Measurements from ENCODE around the gene MYO7A. TPM values are rescaled to one million over a fixed set of nuclear protein-coding genes. Genes with fewer than 3 reads are reported as not detected.

Gene MYO7A
- total RNA-seq, 1 donor from 2014 or later: 0.82 TPM

DNA sequence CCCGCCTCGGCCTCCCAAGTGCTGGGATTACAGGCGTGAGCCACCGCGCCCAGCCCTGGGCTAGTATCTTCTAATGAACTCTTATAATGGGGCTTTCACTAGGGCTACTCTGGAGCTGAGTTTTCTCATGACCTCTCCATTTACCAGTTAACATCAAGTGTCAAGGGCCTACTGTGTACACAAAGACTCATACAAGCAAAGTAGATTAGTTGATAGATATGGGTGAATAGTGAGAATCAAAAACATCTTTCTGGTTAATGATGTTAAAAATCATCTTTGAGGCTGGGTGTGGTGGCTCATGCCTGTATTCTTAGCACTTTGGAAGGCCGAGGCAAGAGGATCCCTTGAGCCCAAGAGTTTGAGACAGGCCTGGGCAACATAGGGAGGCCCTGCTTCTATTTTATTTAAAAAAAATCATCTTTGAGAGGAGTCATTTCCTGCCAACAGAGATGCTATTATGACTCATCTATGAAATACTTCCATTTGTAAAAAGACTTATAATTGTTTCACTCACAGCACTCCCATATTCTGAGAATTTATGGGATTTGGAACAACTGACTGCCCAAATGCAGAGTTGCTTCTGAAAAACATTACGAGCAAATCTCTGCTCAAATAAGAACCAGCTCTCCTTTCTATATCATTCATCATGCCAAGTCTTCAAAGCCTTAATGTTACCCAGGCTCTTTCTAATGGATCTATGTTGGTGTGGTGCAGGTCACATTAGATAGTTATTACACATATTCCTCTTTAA is 116.4 kb downstream of the MYO7A start:
- FAIRE-seq (no peak), DNase-seq (ENCODE audit: low spot score in 2 of 2) (no peak)

DNA sequence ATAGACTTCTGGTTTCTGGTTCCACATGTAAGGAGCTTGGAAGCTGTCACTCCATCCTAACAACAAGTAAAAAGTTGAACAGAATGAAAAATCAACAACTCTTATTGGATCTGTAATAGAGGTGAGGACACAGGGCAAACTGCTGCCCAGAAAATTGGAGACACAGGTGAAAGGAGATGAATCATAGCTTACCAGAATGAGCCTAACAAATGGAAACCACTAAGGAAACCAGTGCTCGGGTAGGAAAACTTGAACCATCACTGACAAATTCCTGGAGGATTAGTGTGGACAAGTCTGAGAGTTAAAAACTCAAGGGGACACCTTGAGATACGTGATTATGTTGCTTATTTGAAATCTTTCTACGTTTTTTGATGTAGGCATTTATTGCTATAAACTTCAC is 121.4 kb downstream of the MYO7A start:
- no peak for DNase-seq (ENCODE audit: low spot score in 2 of 2)
- no peak for FAIRE-seq

DNA sequence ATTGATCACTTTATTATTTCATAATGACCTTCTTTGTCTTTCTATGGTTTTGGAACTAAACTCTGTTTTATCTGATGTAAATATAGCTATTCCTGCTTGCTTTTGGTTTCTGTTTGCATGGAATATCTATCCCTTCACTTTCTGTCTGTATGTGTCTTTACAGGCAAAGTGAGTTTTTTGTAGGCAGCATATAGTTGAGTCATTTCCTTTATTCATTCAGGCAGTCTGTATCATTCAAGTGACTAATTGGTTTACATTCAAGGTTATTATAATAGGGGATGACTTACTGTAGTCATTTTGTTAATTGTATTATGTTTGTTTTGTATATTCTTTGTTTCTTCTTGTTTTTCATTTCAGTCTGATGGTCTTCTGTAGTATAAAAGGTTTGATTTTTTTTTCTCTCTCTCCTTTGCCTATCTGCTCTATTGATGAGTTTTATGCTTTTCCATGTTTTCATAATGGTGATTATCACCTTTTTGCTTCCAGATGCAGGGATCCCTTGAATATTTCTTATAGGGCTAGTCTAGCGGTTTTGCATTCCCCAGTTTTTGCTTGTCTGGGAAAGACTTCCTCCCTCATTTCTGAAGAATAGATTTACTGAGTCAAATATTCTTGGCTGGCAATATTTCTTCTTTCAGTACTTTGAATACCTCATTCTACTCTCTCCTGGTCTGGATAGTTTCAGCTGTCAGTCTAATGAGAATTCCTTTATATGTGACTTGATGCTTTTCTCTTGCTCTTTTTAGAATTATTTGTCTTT is 123.0 kb downstream of the MYO7A start:
- no peak for DNase-seq (ENCODE audit: low spot score in 2 of 2)
- FAIRE-seq: no peak

DNA sequence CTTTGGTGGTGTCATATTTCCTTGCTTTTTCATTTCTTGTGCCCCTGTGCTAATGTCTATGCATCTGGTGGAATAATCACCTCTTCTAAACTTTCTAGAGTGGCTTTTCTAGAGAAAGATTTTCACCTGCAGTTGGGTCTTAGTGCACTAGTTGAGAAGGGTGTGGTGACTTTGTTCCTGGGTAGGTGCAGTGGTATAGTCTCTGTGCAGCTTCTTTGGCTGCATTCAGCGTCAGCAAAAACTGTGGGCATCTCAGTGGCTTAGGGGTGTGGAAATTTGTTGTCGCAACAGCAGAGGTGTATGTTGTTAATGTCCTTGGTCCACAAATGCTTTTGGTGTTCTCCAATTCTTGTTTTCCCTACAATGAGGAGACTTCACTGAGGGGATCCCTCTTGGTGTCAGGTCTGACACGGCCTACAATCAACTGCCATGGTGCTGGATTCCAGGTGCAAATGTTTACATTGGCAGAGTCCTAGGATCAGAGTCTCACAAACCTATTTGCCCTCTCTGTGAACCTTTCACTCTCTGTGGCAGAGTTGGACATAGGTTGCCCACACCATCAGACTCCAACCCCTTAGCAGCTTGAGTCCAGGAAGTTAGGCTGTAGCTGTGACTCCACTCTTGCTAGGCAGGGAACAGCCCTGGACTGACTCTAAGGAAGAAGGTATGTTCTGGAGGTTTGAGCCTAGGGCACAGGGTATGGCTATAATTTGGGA is 124.7 kb downstream of the MYO7A start:
- FAIRE-seq (no peak), DNase-seq (ENCODE audit: low spot score in 2 of 2) (no peak)

DNA sequence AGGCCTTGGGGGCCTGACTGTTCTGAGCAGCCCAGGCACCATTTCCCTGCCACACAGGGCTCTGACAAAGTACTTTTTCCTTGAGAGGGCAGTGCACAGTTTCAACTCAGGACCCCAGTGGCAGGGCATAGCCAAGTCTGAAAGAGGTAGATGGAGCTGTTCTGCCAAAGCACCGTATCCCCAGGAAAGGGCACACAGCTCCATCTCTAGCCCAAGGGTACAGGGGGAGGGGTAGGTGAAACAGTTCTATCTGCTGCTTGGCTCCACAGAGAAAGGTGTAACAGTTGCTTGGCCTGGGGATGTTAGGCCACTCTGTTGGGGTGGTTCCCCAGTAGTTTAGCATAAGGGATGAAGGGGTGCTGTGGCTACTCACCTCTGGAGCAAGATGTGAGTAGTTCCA is 125.6 kb downstream of the MYO7A start:
- FAIRE-seq: no peak
- DNase-seq (ENCODE audit: low spot score in 2 of 2): no peak

DNA sequence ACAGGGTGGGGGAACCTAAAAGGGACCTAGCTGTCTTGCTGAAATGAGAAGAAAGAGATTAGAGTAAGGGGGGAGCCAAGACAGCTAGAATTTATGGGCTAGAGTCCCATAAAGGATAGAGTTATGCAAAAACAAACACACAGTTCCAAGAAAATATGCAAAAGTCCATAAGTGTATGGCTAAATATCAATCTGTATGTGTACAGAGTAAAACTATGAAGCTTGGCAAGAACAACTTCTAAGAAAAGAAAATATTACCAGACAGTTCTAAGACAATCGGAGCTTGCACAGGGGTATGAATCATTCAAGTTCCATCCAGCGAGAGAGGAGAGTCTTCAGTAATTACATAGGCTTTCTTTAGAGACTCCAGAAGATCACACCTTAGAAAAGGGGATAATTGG is 131.6 kb downstream of the MYO7A start:
- DNase-seq (ENCODE audit: low spot score in 2 of 2): no peak
- FAIRE-seq: no peak

DNA sequence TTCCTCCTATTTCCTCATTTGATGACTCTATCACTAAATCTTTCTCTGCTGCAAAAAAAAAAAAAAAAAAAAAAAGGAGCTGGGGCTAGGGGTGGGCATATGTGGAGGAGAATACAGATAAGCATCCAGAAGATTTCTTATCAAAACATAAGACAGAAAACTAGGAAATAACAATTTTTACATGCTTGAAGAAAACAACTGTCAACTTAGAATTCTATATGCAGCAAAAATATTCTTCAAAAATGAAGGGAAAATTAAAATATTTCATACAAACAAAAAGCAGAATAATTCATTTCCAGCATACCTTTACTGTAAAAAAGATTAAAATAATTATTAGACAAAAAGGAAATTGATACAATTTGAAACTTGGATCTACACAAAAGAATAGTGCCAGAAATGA is 134.8 kb downstream of the MYO7A start:
- FAIRE-seq: peak; percentile 26
- no peak for DNase-seq (ENCODE audit: low spot score in 2 of 2)

Other genes starting within 250 kb of the MYO7A start
- not detected for gene B3GNT6, start 93.8 kb upstream of the MYO7A start, total RNA-seq
- 8.6 TPM for gene CAPN5, start 61.3 kb upstream of the MYO7A start, total RNA-seq
- not detected for gene OMP, start 25.4 kb upstream of the MYO7A start, total RNA-seq
- not detected for gene GDPD4, start 173.4 kb downstream of the MYO7A start, total RNA-seq

Measured in frontal cortex (tissue), 4 donors.